Loucy (cell line): Measurements from ENCODE around the gene PPP1R37.
A peak's percentile ranks its signal among the peaks of the same experiment; 100 is the strongest.

ENCODE experiments used
- H2AFZ ChIP-seq: fragments of 200-600 bp; sonication (generic); 2 replicates; pipeline ENCODE4 v1.6.0; 2016; ENCODE audit warnings: antibody characterized with exemption, mild to moderate bottlenecking, low read length, moderate library complexity
- H3F3A ChIP-seq: fragments of 200-600 bp; 2 replicates; pipeline ENCODE4 v1.6.0; 2016; ENCODE audit warnings: antibody characterized with exemption, low read depth, mild to moderate bottlenecking
- H3K27me3 ChIP-seq: fragments of 200-600 bp; sonication (generic); 2 replicates; pipeline ENCODE4 v1.6.1; 2014; ENCODE audit warnings: low read length, mild to moderate bottlenecking; ENCODE audit not compliant: insufficient read depth, poor library complexity, severe bottlenecking
- H3K36me3 ChIP-seq: fragments of 200-600 bp; sonication (generic); 2 replicates; pipeline ENCODE4 v1.6.1; 2016; ENCODE audit warnings: low read length; ENCODE audit not compliant: insufficient read depth
- H3K4me1 ChIP-seq: fragments of 200-600 bp; sonication (generic); 2 replicates; pipeline ENCODE4 v1.5.1; 2014; ENCODE audit warnings: low read length, mild to moderate bottlenecking; ENCODE audit not compliant: insufficient read depth, poor library complexity, severe bottlenecking
- H3K4me2 ChIP-seq: fragments of 200-600 bp; sonication (generic); 2 replicates; pipeline ENCODE4 v1.6.0; 2014; ENCODE audit warnings: antibody characterized with exemption, low read length, low read depth, mild to moderate bottlenecking; ENCODE audit not compliant: poor library complexity, severe bottlenecking
- H3K4me3 ChIP-seq: fragments of 200-600 bp; sonication (generic); 2 replicates; pipeline ENCODE4 v1.5.1; 2014; ENCODE audit warnings: low read length, mild to moderate bottlenecking, mixed read lengths; ENCODE audit not compliant: poor library complexity, severe bottlenecking
- H3K79me2 ChIP-seq: fragments of 200-600 bp; sonication (generic); 2 replicates; pipeline ENCODE4 v1.6.1; 2014; ENCODE audit warnings: low read length; ENCODE audit not compliant: insufficient read depth
- H3K9ac ChIP-seq: fragments of 200-600 bp; sonication (generic); 2 replicates; pipeline ENCODE4 v1.6.0; 2014; ENCODE audit warnings: mild to moderate bottlenecking, low read depth, low read length, moderate library complexity; ENCODE audit not compliant: poor library complexity, severe bottlenecking
- H3K9me2 ChIP-seq: fragments of 200-600 bp; sonication (generic); replicated peaks from 2 replicates; pipeline ENCODE4 v1.6.1; 2016; ENCODE audit warnings: low read depth, low read length, mixed read lengths
- H3K9me3 ChIP-seq: fragments of 200-600 bp; sonication (generic); 2 replicates; pipeline ENCODE4 v1.6.1; 2014; ENCODE audit warnings: mild to moderate bottlenecking, antibody characterized with exemption, low read length, low read depth; ENCODE audit not compliant: insufficient read depth
- H4K20me1 ChIP-seq: fragments of 200-600 bp; sonication (generic); 2 replicates; pipeline ENCODE4 v1.6.0; 2014; ENCODE audit warnings: antibody characterized with exemption, low read length, mild to moderate bottlenecking; ENCODE audit not compliant: insufficient read depth, poor library complexity, severe bottlenecking
- EZH2phosphoT487 ChIP-seq: fragments of 200-600 bp; IDR thresholded peaks from 2 replicates; pipeline ENCODE4 v1.6.1; 2018; ENCODE audit warnings: antibody characterized with exemption, mild to moderate bottlenecking, moderate library complexity, borderline replicate concordance
- TF ChIP-seq, protein P1 (sequence below): fragments of 200-600 bp; sonication (generic); conservative IDR thresholded peaks from 2 replicates; pipeline ENCODE4 v1.5.1; 2014; ENCODE audit warnings: mild to moderate bottlenecking, antibody characterized with exemption, low read length

PPP1R37 gene

DNA sequence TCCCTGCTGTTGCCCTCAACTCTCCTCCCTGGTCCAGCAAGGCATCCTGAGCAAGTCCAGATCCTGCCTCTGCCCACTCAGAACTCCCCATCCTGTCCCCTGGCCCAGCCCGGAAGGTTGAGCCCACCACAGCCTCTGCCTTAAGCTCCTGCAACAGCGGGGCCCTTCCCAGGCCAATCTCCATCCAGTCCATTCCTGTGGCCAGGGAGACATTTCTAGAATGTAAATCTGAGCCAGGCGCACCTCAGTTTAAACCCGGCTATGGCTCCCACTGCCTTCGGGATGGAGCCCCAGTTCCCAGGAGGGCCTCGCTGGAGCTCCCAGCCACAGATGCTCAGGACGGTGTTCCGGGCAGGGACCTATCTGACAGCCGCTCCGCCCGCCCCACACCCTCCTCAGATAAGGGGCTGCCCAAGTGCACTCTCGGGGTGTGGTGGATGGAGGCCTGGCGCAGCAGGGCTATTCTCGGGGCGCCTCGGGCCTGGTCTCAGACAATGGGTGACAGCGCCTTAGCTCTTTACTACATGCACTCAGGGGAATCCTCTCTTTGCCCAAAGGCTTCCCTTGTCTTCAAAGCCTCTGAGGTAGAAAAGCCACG, 79.7 kb downstream of the PPP1R37 start:
- H3F3A ChIP-seq: no peaks in the 10 kb centered on the region
- peak overlapping the region; percentile 54 for H3K9ac ChIP-seq
- no peaks in the 10 kb centered on the region for H3K9me2 ChIP-seq
- no peak for TF ChIP-seq EZH2phosphoT487
- TF ChIP-seq, protein P1, sequence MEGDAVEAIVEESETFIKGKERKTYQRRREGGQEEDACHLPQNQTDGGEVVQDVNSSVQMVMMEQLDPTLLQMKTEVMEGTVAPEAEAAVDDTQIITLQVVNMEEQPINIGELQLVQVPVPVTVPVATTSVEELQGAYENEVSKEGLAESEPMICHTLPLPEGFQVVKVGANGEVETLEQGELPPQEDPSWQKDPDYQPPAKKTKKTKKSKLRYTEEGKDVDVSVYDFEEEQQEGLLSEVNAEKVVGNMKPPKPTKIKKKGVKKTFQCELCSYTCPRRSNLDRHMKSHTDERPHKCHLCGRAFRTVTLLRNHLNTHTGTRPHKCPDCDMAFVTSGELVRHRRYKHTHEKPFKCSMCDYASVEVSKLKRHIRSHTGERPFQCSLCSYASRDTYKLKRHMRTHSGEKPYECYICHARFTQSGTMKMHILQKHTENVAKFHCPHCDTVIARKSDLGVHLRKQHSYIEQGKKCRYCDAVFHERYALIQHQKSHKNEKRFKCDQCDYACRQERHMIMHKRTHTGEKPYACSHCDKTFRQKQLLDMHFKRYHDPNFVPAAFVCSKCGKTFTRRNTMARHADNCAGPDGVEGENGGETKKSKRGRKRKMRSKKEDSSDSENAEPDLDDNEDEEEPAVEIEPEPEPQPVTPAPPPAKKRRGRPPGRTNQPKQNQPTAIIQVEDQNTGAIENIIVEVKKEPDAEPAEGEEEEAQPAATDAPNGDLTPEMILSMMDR: no peak
- peaks cover 12% of the 10 kb centered on the region; the same call in 1 of the 2 replicates for H3K79me2 ChIP-seq
- H2AFZ ChIP-seq: no peak overlapping the region; the same call in 1 of the 2 replicates
- H3K9me3 ChIP-seq: no peaks in the 10 kb centered on the region
- H3K4me1 ChIP-seq: peaks cover 22% of the 10 kb centered on the region
- no peaks in the 10 kb centered on the region for H3K36me3 ChIP-seq
- no peak overlapping the region for H3K4me3 ChIP-seq
- H4K20me1 ChIP-seq: no peaks in the 10 kb centered on the region
- no peaks in the 10 kb centered on the region for H3K27me3 ChIP-seq
- H3K4me2 ChIP-seq: peak overlapping the region; percentile 54

DNA sequence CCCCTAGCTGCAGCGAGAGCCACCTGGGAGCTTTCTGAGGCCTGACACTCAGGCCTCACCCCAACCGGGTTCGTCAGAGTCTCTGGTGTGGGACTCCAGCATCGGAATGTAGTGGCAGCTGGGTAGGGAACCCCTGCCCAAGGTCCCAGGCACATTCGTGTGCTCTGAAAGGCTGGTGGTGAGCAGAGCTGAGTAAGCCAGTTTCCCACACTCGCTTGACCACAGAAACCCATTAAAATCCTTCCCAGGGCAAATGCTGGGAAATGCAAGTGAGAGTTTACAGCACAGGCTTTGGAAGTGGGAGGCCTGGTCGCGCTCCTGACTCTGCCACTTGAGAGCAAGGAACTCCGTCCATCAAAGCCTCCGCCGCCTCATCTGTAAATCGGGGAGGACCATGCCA, 80.8 kb downstream of the PPP1R37 start:
- no peaks in the 10 kb centered on the region for H3K9me3 ChIP-seq
- no peaks in the 10 kb centered on the region for H3F3A ChIP-seq
- no peaks in the 10 kb centered on the region for H3K36me3 ChIP-seq
- TF ChIP-seq EZH2phosphoT487: no peak
- TF ChIP-seq, protein P1: no peak
- no peaks in the 10 kb centered on the region for H4K20me1 ChIP-seq
- H3K27me3 ChIP-seq: no peaks in the 10 kb centered on the region
- H3K4me2 ChIP-seq: peak overlapping the region; percentile 7
- no peak overlapping the region for H3K9ac ChIP-seq
- H3K9me2 ChIP-seq: no peaks in the 10 kb centered on the region
- no peak overlapping the region for H2AFZ ChIP-seq
- H3K4me1 ChIP-seq: peaks cover 22% of the 10 kb centered on the region
- peaks cover 15% of the 10 kb centered on the region; the same call in 1 of the 2 replicates for H3K79me2 ChIP-seq
- no peak overlapping the region for H3K4me3 ChIP-seq

DNA sequence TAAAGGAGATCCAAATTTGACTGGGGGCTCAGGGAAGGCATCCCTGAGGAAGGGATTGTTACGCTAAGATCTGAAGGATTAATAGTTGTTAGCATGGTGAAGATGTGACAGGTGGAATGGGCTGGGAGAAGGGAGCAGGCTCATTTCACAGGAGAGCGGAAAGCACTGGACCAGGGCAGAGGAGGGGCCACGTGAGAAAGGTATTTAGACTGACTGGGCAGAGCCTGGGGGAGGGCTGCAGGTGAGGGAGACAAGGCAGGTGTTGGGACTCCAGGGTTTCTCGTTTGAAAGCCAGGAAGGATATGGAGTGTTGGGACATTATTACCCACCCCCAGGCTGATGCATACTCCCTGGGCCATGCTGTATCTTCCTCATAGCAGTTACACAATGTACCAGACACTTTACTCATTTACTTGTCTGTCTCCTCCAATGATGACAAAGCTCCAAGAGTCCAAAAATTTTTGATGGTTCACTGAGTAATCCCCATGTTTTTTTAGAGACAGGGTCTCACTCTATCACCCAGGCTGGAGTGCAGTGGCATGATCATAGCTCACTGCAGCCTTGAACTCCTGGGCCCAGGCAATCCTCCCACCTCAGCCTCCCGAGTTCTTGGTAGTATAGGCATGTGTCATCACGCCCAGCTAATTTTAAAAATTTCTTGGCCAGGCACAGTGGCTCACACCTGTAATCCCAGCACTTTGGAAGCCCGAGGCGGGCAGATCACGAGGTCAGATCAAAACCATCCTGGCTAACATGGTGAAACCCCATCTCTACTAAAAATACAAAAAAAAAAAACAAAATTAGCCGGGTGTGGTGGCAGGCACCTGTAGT, 82.8 kb downstream of the PPP1R37 start:
- Histone ChIP-seq H3K9me2 (no peaks in the 10 kb centered on the region), H3K79me2 (peaks cover 33% of the 10 kb centered on the region; the same call in 1 of the 2 replicates), H3K27me3 (no peaks in the 10 kb centered on the region), H2AFZ (no peak overlapping the region), H3K9me3 (no peaks in the 10 kb centered on the region), H3K9ac (no peak overlapping the region), H3K4me1 (peaks cover 27% of the 10 kb centered on the region), H3K36me3 (no peaks in the 10 kb centered on the region), H3K4me3 (no peak overlapping the region), H4K20me1 (peaks cover 4% of the 10 kb centered on the region), H3K4me2 (no peak overlapping the region), H3F3A (no peaks in the 10 kb centered on the region)
- TF ChIP-seq, protein P1: no peak
- TF ChIP-seq EZH2phosphoT487: no peak
